GM23248 (cell line): ENCODE data around the gene RAB31.

Source experiments
- EZH2 ChIP-seq: fragments of 200-600 bp; sonication (generic); IDR thresholded peaks from 2 replicates; pipeline ENCODE4 v1.6.1; 2018; ENCODE audit warnings: antibody characterized with exemption, mild to moderate bottlenecking; ENCODE audit not compliant: insufficient read depth, poor library complexity, severe bottlenecking
- EZH2phosphoT487 ChIP-seq: fragments of 200-600 bp; sonication (generic); IDR thresholded peaks from 2 replicates; pipeline ENCODE4 v1.6.1; 2018; ENCODE audit warnings: antibody characterized with exemption, moderate library complexity, mild to moderate bottlenecking, low read depth; ENCODE audit not compliant: insufficient read depth

- TF ChIP-seq EZH2phosphoT487 (no peak), EZH2 (no peak)
These were observed 30.3 kb downstream of the RAB31 start for GRCh38 chr18:9738266-9738969.
